SK-N-MC (cell line): ENCODE results near the gene KRT24.

ENCODE experiments used
- EZH2 ChIP-seq: fragments of 200-600 bp; sonication (generic); IDR thresholded peaks from one replicate; pipeline ENCODE4 v1.6.1; 2017; ENCODE audit warnings: antibody characterized with exemption
- FOXP2 ChIP-seq: optimal IDR thresholded peaks from 2 replicates; pipeline ENCODE3; 2011; ENCODE audit warnings: mild to moderate bottlenecking, moderate library complexity; ENCODE audit not compliant: insufficient read depth; ENCODE audit errors: extremely low read length, control extremely low read depth
- POLR2AphosphoS5 ChIP-seq: IDR thresholded peaks from 2 replicates; pipeline ENCODE4 v1.6.1; 2012; ENCODE audit warnings: mild to moderate bottlenecking, low read depth, low read length, borderline replicate concordance

DNA sequence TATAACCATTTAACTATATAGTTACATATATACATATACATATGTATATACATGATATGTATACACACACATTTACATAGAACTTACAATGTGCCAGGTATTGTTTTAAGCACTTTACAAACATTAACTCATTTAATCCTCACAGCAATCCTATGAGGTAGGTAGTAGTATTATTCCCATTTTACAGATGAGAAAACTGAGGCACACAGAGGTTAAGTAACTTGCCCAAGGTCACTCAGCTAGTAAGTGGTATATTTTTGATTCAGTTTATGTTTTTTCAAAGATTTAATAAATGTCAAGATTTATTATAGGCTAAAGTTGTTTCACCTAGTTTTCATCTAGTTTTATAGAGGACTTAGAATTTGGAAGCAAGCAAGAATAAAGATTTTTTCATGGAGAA is 45.2 kb downstream of the KRT24 start:
- TF ChIP-seq EZH2 (no peak), POLR2AphosphoS5 (no peak), FOXP2 (no peak)
